HepG2 (cell line): Measurements from ENCODE around the gene SETD1A. TPM values are rescaled to one million over a fixed set of nuclear protein-coding genes. Genes with fewer than 3 reads are reported as not detected.
A peak's percentile ranks its signal among the peaks of the same experiment; 100 is the strongest.

Source experiments
- AGO2 ChIP-seq: fragments of 200-400 bp; formaldehyde crosslinking; optimal IDR thresholded peaks from 2 replicates; pipeline ENCODE3; 2017; ENCODE audit warnings: mild to moderate bottlenecking, low read depth, low read length, moderate library complexity
- ETV6 ChIP-seq: sonication (generic); formaldehyde crosslinking; conservative IDR thresholded peaks from 2 replicates; pipeline ENCODE4 v1.4.0; 2020; ENCODE audit warnings: missing genetic modification reagents
- FLYWCH1 ChIP-seq: sonication (generic); formaldehyde crosslinking; IDR thresholded peaks from 2 replicates; pipeline ENCODE4 v1.8.1; 2023; ENCODE audit warnings: mild to moderate bottlenecking, missing genetic modification reagents
- FOSL1 ChIP-seq: sonication (generic); formaldehyde crosslinking; IDR thresholded peaks from 2 replicates; pipeline ENCODE4 v1.9.0; 2021; ENCODE audit warnings: missing genetic modification reagents, borderline replicate concordance
- HMG20A ChIP-seq: IDR thresholded peaks from 2 replicates; pipeline ENCODE4 v1.6.1; 2016; ENCODE audit warnings: borderline replicate concordance
- MAZ ChIP-seq, 2 experiments: sonication (generic) in 1 of 2; formaldehyde crosslinking in 1 of 2; IDR thresholded peaks; 2 replicates each; pipeline versions ENCODE4 v1.5.0 to v1.6.1; 2012 to 2020; ENCODE audit warnings: low read depth in 2 of 2, mild to moderate bottlenecking in 2 of 2, borderline replicate concordance in 1 of 2, improper control_type of control experiment in 1 of 2, low read length in 1 of 2, missing genetic modification reagents in 1 of 2, moderate library complexity in 1 of 2
- NFYB ChIP-seq: sonication (generic); formaldehyde crosslinking; IDR thresholded peaks from 2 replicates; pipeline ENCODE4 v1.4.0; 2020; ENCODE audit warnings: missing genetic modification reagents
- NFYC ChIP-seq: IDR thresholded peaks from 2 replicates; pipeline ENCODE4 v1.6.1; 2016; ENCODE audit warnings: missing genetic modification reagents, missing compliant biosample characterization
- RFX1 ChIP-seq: fragments of 450-650 bp; IDR thresholded peaks from 2 replicates; pipeline ENCODE4 v1.6.1; 2017
- RFX3 ChIP-seq: IDR thresholded peaks from 2 replicates; pipeline ENCODE4 v1.6.1; 2016; ENCODE audit warnings: missing biosample characterization, missing genetic modification reagents
- SNAPC4 ChIP-seq: sonication (generic); formaldehyde crosslinking; IDR thresholded peaks from 2 replicates; pipeline ENCODE4 v1.4.0; 2020; ENCODE audit warnings: mild to moderate bottlenecking, missing genetic modification reagents
- SP2 ChIP-seq: sonication (generic); formaldehyde crosslinking; IDR thresholded peaks from 2 replicates; pipeline ENCODE4 v1.5.1; 2020; ENCODE audit warnings: mild to moderate bottlenecking, missing genetic modification reagents
- U2AF2 ChIP-seq: fragments of 200-400 bp; formaldehyde crosslinking; IDR thresholded peaks from 2 replicates; pipeline ENCODE4 v1.6.1; 2017; ENCODE audit warnings: low read depth, mild to moderate bottlenecking, low read length
- ZFP36 ChIP-seq: fragments of 150-350 bp; IDR thresholded peaks from 2 replicates; pipeline ENCODE4 v1.6.1; 2018; ENCODE audit warnings: borderline replicate concordance, low read length, low read depth; ENCODE audit not compliant: partially characterized antibody
- ZNF775 ChIP-seq: sonication (generic); formaldehyde crosslinking; IDR thresholded peaks from 2 replicates; pipeline ENCODE4 v1.4.0; 2020; ENCODE audit warnings: missing genetic modification reagents, mild to moderate bottlenecking, moderate library complexity, borderline replicate concordance
- polyA plus RNA-seq, 8 experiments: library from polyadenylated mRNA; depleted of rRNA in 3 of 8; stranded (reverse) in 7 of 8; unstranded in 1 of 8; fragments of >200 nt; fragmentation: Illumina TruSeq in 4 of 8; extraction: Trizol in 4 of 8; gene quantifications; 2 replicates each; pipeline versions ENCODE4 v1.2.1 to v1.2.3, GENCODE V29; 2011 to 2016; ENCODE audit warnings: low read depth in 4 of 8, missing spikeins in 1 of 8, mixed read lengths in 1 of 8; ENCODE audit not compliant: insufficient read depth in 1 of 8
- total RNA-seq, 5 experiments: library from RNA; depleted of rRNA; stranded (reverse); fragments of >200 nt; fragmentation: Illumina TruSeq; extraction: Trizol; gene quantifications; 2 replicates each; pipeline ENCODE4 v1.2.3, GENCODE V29; 2016; ENCODE audit warnings: low read depth in 1 of 5

Gene SETD1A
- total and polyA plus RNA-seq, 2 of the 13 experiments (the other 11 are each of a cell fraction or from before 2014, with no cell fraction given), result 3.8 to 5.6 TPM

- TF ChIP-seq SNAPC4 (no peak), AGO2 (peak; percentile 73), RFX3 (CRISPR knock-in tag) (peak; percentile 95), ZFP36 (no peak), U2AF2 (peak; percentile 86), RFX1 (peak; percentile 95), HMG20A (CRISPR knock-in tag) (no peak), NFYC (CRISPR knock-in tag) (peak; percentile 79), ZNF775 (CRISPR knock-in tag) (no peak), SP2 (CRISPR knock-in tag) (peak; percentile 86), FOSL1 (CRISPR knock-in tag) (no peak), MAZ (IDR thresholded peaks at IDR 0.05; ENCODE audit: borderline replicate concordance, low read depth, low read length) (no peak), MAZ (CRISPR knock-in tag; IDR thresholded peaks at IDR 0.05; ENCODE audit: low read depth) (peak; percentile 0; the same call in 1 of the 2 replicates), ETV6 (0 out of 2 replicates have a peak, but pooled peaks have one; percentile 9), FLYWCH1 (CRISPR knock-in tag) (no peak), NFYB (peak; percentile 74)
These were observed 9.5 kb upstream of the SETD1A start (continued) for GRCh38 chr16:30947859-30948666.
